Measurements from ENCODE around the gene KIAA1755.

The KIAA1755 gene

DNA sequence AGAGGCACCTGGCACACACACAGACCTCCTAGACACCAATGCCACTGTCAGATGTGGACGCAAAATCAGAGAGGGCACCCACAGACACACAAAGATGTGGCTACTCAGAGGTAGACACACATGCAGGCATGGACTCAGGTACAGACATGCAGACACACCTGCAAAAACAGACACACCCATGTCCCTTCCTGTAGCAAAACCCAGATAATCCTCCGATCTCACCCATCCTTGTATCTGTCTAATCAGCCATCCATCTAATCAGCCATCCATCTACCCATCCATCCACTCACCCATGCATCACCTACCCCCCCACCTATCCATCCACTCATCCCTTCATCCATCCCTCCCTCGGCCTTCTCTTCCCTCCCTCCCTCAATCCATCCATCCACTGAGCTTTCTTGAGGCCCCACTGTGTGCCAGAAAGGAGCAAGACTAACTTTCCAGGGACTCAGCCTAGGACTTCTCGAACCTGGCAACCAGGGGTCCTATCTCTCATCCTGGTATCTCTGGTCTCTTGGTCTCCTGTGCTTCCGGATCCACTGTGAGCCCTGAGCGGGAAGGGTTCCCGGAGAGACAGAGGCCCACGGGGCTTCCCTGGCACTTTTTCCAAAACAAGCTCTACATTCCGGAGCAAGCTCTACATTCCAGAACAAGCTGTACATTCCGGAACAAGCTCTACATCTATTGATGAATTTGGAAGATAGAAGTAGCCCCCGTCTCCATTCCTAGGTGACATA, 94.4 kb downstream of the KIAA1755 start:
- Histone ChIP-seq H3K27me3 (ENCODE audit: low read length) (no peaks in the 10 kb centered on the region), H3K27ac (ENCODE audit: low read depth, low read length) (no peak overlapping the region), H3K9me2 (replicated peaks; ENCODE audit: insufficient read depth, low read length) (no peaks in the 10 kb centered on the region), H3K36me3 (ENCODE audit: low read length) (no peaks in the 10 kb centered on the region), H2AFZ (ENCODE audit: low read depth, low read length, severe bottlenecking) (no peak overlapping the region), H3K79me2 (ENCODE audit: insufficient read depth, low read length) (no peaks in the 10 kb centered on the region), H4K20me1 (ENCODE audit: low read depth, low read length) (no peaks in the 10 kb centered on the region), H3K9me3 (ENCODE audit: insufficient read depth, low read length) (no peaks in the 10 kb centered on the region), H3K4me3 (ENCODE audit: insufficient read depth, low read length, poor library complexity, severe bottlenecking) (no peak overlapping the region), H3F3A (ENCODE audit: insufficient read depth) (no peaks in the 10 kb centered on the region), H3K4me2 (ENCODE audit: low read depth, low read length, poor library complexity, severe bottlenecking) (no peak overlapping the region), H3K9ac (ENCODE audit: low read length) (no peak overlapping the region)
- TF ChIP-seq EZH2phosphoT487 (conservative IDR thresholded peaks at IDR 0.05; ENCODE audit: low read length): no peak
- TF ChIP-seq, protein P1, sequence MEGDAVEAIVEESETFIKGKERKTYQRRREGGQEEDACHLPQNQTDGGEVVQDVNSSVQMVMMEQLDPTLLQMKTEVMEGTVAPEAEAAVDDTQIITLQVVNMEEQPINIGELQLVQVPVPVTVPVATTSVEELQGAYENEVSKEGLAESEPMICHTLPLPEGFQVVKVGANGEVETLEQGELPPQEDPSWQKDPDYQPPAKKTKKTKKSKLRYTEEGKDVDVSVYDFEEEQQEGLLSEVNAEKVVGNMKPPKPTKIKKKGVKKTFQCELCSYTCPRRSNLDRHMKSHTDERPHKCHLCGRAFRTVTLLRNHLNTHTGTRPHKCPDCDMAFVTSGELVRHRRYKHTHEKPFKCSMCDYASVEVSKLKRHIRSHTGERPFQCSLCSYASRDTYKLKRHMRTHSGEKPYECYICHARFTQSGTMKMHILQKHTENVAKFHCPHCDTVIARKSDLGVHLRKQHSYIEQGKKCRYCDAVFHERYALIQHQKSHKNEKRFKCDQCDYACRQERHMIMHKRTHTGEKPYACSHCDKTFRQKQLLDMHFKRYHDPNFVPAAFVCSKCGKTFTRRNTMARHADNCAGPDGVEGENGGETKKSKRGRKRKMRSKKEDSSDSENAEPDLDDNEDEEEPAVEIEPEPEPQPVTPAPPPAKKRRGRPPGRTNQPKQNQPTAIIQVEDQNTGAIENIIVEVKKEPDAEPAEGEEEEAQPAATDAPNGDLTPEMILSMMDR (IDR thresholded peaks at IDR 0.05; ENCODE audit: insufficient read depth, low read length, poor library complexity, severe bottlenecking): no peak

DNA sequence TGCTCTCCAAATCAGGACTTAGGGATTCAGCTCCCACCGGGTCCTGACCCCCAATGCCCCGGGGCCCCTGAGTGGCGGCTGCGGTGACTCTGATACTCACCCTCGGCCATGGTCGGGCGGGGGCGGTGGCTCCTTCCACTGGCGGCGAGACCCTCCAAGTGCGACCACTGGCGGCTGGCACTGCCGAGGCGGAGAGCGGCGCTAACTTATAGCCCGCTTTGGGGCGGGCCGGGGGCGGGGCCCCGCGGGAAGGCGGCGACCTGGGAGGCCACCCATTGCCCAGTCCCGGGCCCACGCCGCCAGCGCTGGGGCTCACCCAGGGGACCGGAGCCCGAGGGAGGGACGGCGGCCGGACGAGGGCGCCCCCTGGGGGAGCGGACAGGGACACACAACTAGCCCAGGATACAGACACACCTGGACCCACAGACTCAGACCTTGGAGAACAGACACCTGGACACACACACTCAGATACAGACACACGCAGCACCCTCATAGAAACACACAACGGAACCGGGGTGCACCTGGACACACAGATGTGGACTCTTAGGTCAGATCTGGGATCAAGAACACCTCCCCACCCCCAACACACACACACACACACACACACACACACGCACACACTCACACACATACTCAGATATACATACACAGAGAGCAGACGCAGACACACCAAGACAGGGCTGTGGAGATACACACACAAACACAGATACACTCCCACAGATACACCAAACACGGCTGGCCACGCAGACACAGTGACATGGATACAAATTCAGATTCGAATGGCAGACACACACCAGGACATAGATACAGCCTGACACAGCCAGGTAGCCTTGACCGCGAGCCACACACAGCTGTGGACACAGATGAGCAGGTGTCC, 95.2 kb downstream of the KIAA1755 start, which contains the start of gene TGM2:
TGM2 (minus strand) TSS at position 182 of the 877 bp plus-strand sequence; CDS start at position 110, 72 bp downstream.
- Histone ChIP-seq H2AFZ (ENCODE audit: low read depth, low read length, severe bottlenecking) (no peak within 1 kb of the TSS), H3K9ac (ENCODE audit: low read length) (no peak within 1 kb of the TSS), H3K4me2 (ENCODE audit: low read depth, low read length, poor library complexity, severe bottlenecking) (no peak within 1 kb of the TSS), H3K9me3 (ENCODE audit: insufficient read depth, low read length) (no peaks in the 10 kb centered on the region), H3K27me3 (ENCODE audit: low read length) (no peaks in the 10 kb centered on the region), H3K27ac (ENCODE audit: low read depth, low read length) (no peak within 1 kb of the TSS), H3K9me2 (replicated peaks; ENCODE audit: insufficient read depth, low read length) (no peaks in the 10 kb centered on the region), H3F3A (ENCODE audit: insufficient read depth) (no peaks in the 10 kb centered on the region), H3K4me3 (ENCODE audit: insufficient read depth, low read length, poor library complexity, severe bottlenecking) (no peak within 1 kb of the TSS), H3K36me3 (ENCODE audit: low read length) (no peaks in the 10 kb centered on the region), H3K79me2 (ENCODE audit: insufficient read depth, low read length) (no peaks in the 10 kb centered on the region), H4K20me1 (ENCODE audit: low read depth, low read length) (no peaks in the 10 kb centered on the region)
- TF ChIP-seq EZH2phosphoT487 (conservative IDR thresholded peaks at IDR 0.05; ENCODE audit: low read length): no peak
- TF ChIP-seq, protein P1 (IDR thresholded peaks at IDR 0.05; ENCODE audit: insufficient read depth, low read length, poor library complexity, severe bottlenecking): peak; percentile 64

DNA sequence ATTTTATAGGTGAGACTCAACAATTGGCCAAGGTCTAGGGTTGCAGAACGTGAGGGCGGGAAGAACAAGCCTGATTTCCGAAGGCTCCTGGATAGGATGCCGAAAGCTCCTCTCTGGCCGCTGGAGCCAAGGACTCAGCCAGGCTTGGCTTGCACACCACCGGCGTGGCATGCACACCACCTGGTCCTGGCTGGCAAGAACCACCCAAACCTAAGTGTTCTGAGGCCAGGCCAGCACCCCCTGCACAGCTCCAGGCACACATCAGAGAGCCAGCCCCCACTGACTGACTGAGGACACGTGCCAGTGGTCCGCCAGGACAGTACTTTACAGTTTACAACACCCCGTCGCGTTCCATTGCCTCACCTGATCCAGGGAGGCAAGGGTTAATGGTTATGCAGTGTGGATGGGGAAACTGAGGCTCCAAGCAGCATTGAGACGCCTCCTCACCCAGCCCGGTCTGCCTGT, 95.9 kb downstream of the KIAA1755 start:
- no peak overlapping the region for H2AFZ ChIP-seq (ENCODE audit: low read depth, low read length, severe bottlenecking)
- no peaks in the 10 kb centered on the region for H3K79me2 ChIP-seq (ENCODE audit: insufficient read depth, low read length)
- no peaks in the 10 kb centered on the region for H3K36me3 ChIP-seq (ENCODE audit: low read length)
- TF ChIP-seq EZH2phosphoT487 (conservative IDR thresholded peaks at IDR 0.05; ENCODE audit: low read length): no peak
- TF ChIP-seq, protein P1 (IDR thresholded peaks at IDR 0.05; ENCODE audit: insufficient read depth, low read length, poor library complexity, severe bottlenecking): no peak
- H3K9me2 ChIP-seq (replicated peaks; ENCODE audit: insufficient read depth, low read length): no peaks in the 10 kb centered on the region
- H3K4me2 ChIP-seq (ENCODE audit: low read depth, low read length, poor library complexity, severe bottlenecking): no peak overlapping the region
- no peak overlapping the region for H3K4me3 ChIP-seq (ENCODE audit: insufficient read depth, low read length, poor library complexity, severe bottlenecking)
- no peaks in the 10 kb centered on the region for H3K9me3 ChIP-seq (ENCODE audit: insufficient read depth, low read length)
- H3K27ac ChIP-seq (ENCODE audit: low read depth, low read length): no peak overlapping the region
- H3K27me3 ChIP-seq (ENCODE audit: low read length): no peaks in the 10 kb centered on the region
- H3K9ac ChIP-seq (ENCODE audit: low read length): no peak overlapping the region
- H3F3A ChIP-seq (ENCODE audit: insufficient read depth): no peaks in the 10 kb centered on the region
- no peaks in the 10 kb centered on the region for H4K20me1 ChIP-seq (ENCODE audit: low read depth, low read length)

Measured in SU-DHL-6 (cell line).